Trophoblast cell (in vitro differentiated cells and primary cell): ENCODE results near the gene RCN1.

ENCODE experiments used
- DNase-seq, 2 donors: peaks; one replicate each; pipeline ENCODE4 v3.0.0-alpha.2; 2016
- H2AFZ ChIP-seq: 2 replicates; pipeline ENCODE4 v1.6.1; 2013; ENCODE audit warnings: low read length, moderate library complexity, mild to moderate bottlenecking; ENCODE audit not compliant: insufficient read depth, poor library complexity
- H2AK5ac ChIP-seq: 2 replicates; pipeline ENCODE4 v1.6.1; 2013; ENCODE audit warnings: mild to moderate bottlenecking, low read length
- H2BK120ac ChIP-seq: 2 replicates; pipeline ENCODE4 v1.6.1; 2013; ENCODE audit warnings: low read length, mild to moderate bottlenecking, moderate library complexity; ENCODE audit not compliant: insufficient read depth, poor library complexity
- H2BK12ac ChIP-seq: 2 replicates; pipeline ENCODE4 v1.6.1; 2013; ENCODE audit warnings: mild to moderate bottlenecking, low read length, moderate library complexity
- H2BK5ac ChIP-seq: 2 replicates; pipeline ENCODE4 v1.6.1; 2013; ENCODE audit warnings: low read length, low read depth, moderate library complexity, mild to moderate bottlenecking; ENCODE audit not compliant: poor library complexity
- H3K14ac ChIP-seq: 2 replicates; pipeline ENCODE4 v1.6.1; 2013; ENCODE audit warnings: mild to moderate bottlenecking, low read length
- H3K18ac ChIP-seq: 2 replicates; pipeline ENCODE4 v1.6.1; 2013; ENCODE audit warnings: mild to moderate bottlenecking, low read length
- H3K23ac ChIP-seq: 2 replicates; pipeline ENCODE4 v1.6.1; 2013; ENCODE audit warnings: low read length
- H3K27ac ChIP-seq: 2 replicates; pipeline ENCODE4 v1.5.1; 2013; ENCODE audit warnings: low read depth, mild to moderate bottlenecking, inconsistent platforms, low read length, moderate library complexity
- H3K27me3 ChIP-seq: 2 replicates; pipeline ENCODE4 v1.6.1; 2013; ENCODE audit warnings: inconsistent platforms, mild to moderate bottlenecking, low read length, moderate library complexity; ENCODE audit not compliant: insufficient read depth
- H3K36me3 ChIP-seq, 2 experiments: 1 replicate in 1 of 2; 2 replicates in 1 of 2; pipeline ENCODE4 v1.6.1; 2013; ENCODE audit warnings: low read length in 2 of 2, mild to moderate bottlenecking in 2 of 2, moderate library complexity in 1 of 2; ENCODE audit not compliant: insufficient read depth in 2 of 2, control insufficient read depth in 1 of 2
- H3K4ac ChIP-seq: 2 replicates; pipeline ENCODE4 v1.6.1; 2013; ENCODE audit warnings: low read depth, mild to moderate bottlenecking, low read length, moderate library complexity
- H3K4me1 ChIP-seq, 2 experiments: 1 replicate in 1 of 2; 2 replicates in 1 of 2; pipeline ENCODE4 v1.6.1; 2013; ENCODE audit warnings: low read length in 2 of 2, mild to moderate bottlenecking in 2 of 2, moderate library complexity in 1 of 2; ENCODE audit not compliant: insufficient read depth in 2 of 2, control insufficient read depth in 1 of 2
- H3K4me2 ChIP-seq: 2 replicates; pipeline ENCODE4 v1.6.1; 2013; ENCODE audit warnings: inconsistent platforms, mild to moderate bottlenecking, low read length, moderate library complexity
- H3K4me3 ChIP-seq: 2 replicates; pipeline ENCODE4 v1.5.1; 2013; ENCODE audit warnings: mild to moderate bottlenecking, low read depth, low read length, inconsistent platforms
- H3K79me1 ChIP-seq: one replicate; pipeline ENCODE4 v1.6.1; 2013; ENCODE audit warnings: low read length
- H3K79me2 ChIP-seq: 2 replicates; pipeline ENCODE4 v1.6.1; 2013; ENCODE audit warnings: low read length, mild to moderate bottlenecking; ENCODE audit not compliant: control insufficient read depth, insufficient read depth, poor library complexity
- H3K9ac ChIP-seq: 2 replicates; pipeline ENCODE4 v1.6.1; 2013; ENCODE audit warnings: mild to moderate bottlenecking, low read length
- H3K9me3 ChIP-seq: 2 replicates; pipeline ENCODE4 v1.6.1; 2013; ENCODE audit warnings: low read depth, mild to moderate bottlenecking, control low read depth, inconsistent platforms, low read length; ENCODE audit not compliant: insufficient read depth
- H4K12ac ChIP-seq: 2 replicates; pipeline ENCODE4 v1.6.1; 2013; ENCODE audit warnings: low read depth, mild to moderate bottlenecking, low read length, moderate library complexity
- H4K8ac ChIP-seq: 2 replicates; pipeline ENCODE4 v1.6.1; 2013; ENCODE audit warnings: low read depth, mild to moderate bottlenecking, low read length, moderate library complexity
- H4K91ac ChIP-seq: one replicate; pipeline ENCODE4 v1.6.1; 2013; ENCODE audit warnings: low read depth, mild to moderate bottlenecking, low read length, moderate library complexity
- WGBS: extraction: QIAGEN DNeasy Blood & Tissue Kit; methylation state at CpG from one replicate; pipeline ENCODE4 v1.1.7; 2013; ENCODE audit warnings: missing lambda C conversion rate; ENCODE audit not compliant: insufficient read length, insufficient coverage; ENCODE audit errors: extremely low coverage; 5-methylcytosine and 5-hydroxymethylcytosine counted together

Gene RCN1

DNA sequence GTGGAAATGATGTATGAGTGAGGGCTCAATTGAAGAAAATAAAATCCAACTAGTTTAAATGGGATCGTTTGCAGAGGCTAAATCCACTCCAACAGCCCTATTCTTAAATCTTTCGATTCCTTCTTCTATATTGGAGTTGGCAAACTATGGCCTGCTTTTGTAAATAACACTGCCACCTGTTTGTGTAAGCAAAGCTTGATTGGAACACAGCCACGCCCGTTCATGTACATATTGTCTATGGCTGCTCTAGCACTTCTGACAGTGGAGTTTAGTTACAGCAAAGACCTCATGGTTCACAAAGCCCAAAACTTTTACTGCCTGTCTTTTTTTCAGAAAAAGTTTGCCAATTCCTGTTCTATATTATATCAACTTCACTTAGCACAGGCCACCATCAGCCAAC lies 40.6 kb upstream of the RCN1 start:
- Histone ChIP-seq H2BK120ac (no peak overlapping the region), H3K79me2 (no peaks in the 10 kb centered on the region), H3K4me3 (no peak overlapping the region), H3K36me3 (no peaks in the 10 kb centered on the region), H3K4me1 (no peaks in the 10 kb centered on the region), H3K14ac (no peak overlapping the region), H3K27me3 (no peaks in the 10 kb centered on the region), H2AK5ac (no peak overlapping the region), H3K9me3 (no peaks in the 10 kb centered on the region), H3K18ac (no peak overlapping the region), H2BK12ac (no peak overlapping the region), H3K4me2 (no peak overlapping the region), H3K9ac (no peak overlapping the region), H3K4ac (no peak overlapping the region), H3K79me1 (no peaks in the 10 kb centered on the region), H4K12ac (no peak overlapping the region), H3K27ac (no peak overlapping the region), H4K8ac (no peak overlapping the region), H3K23ac (no peak overlapping the region), H2BK5ac (no peak overlapping the region), H4K91ac (no peak overlapping the region), H2AFZ (no peak overlapping the region)
- no peak for DNase-seq
- no CpG with 5 or more reads among the region's 4 CpGs for WGBS

GRCh38 chr11:32052215-32052614 lies 38.7 kb upstream of the RCN1 start:
- H4K91ac ChIP-seq, result no peak overlapping the region
- H4K8ac ChIP-seq, result no peak overlapping the region
- H3K4me3 ChIP-seq, result no peak overlapping the region
- H4K12ac ChIP-seq, result no peak overlapping the region
- no peaks in the 10 kb centered on the region for H3K36me3 ChIP-seq
- H3K79me1 ChIP-seq, result no peaks in the 10 kb centered on the region
- H3K27me3 ChIP-seq, result no peaks in the 10 kb centered on the region
- no peak overlapping the region for H3K27ac ChIP-seq
- peak; percentile 53 to 85 for DNase-seq
- H3K4me2 ChIP-seq, result no peak overlapping the region
- H3K18ac ChIP-seq, result no peak overlapping the region
- no peak overlapping the region for H3K14ac ChIP-seq
- H2AK5ac ChIP-seq, result no peak overlapping the region
- no peaks in the 10 kb centered on the region for H3K79me2 ChIP-seq
- H3K9me3 ChIP-seq, result no peaks in the 10 kb centered on the region
- H2AFZ ChIP-seq, result no peak overlapping the region
- H3K4ac ChIP-seq, result no peak overlapping the region
- H2BK12ac ChIP-seq, result no peak overlapping the region
- no peak overlapping the region for H2BK120ac ChIP-seq
- H2BK5ac ChIP-seq, result no peak overlapping the region
- WGBS, result no CpG with 5 or more reads among the region's 6 CpGs
- no peak overlapping the region for H3K9ac ChIP-seq
- no peaks in the 10 kb centered on the region for H3K4me1 ChIP-seq
- H3K23ac ChIP-seq, result no peak overlapping the region

GRCh38 chr11:32053151-32053888 lies 37.6 kb upstream of the RCN1 start:
- H4K12ac ChIP-seq, result no peak overlapping the region
- no peak overlapping the region for H2BK120ac ChIP-seq
- H3K9me3 ChIP-seq, result no peaks in the 10 kb centered on the region
- no peak overlapping the region for H3K23ac ChIP-seq
- no peaks in the 10 kb centered on the region for H3K79me1 ChIP-seq
- H4K8ac ChIP-seq, result no peak overlapping the region
- H3K27ac ChIP-seq, result no peak overlapping the region
- no peak overlapping the region for H3K9ac ChIP-seq
- H3K4me3 ChIP-seq, result no peak overlapping the region
- no peak overlapping the region for H3K4me2 ChIP-seq
- no peak overlapping the region for H2AK5ac ChIP-seq
- H2BK12ac ChIP-seq, result no peak overlapping the region
- no CpG with 5 or more reads among the region's 7 CpGs for WGBS
- DNase-seq, result no peak
- no peak overlapping the region for H2BK5ac ChIP-seq
- no peak overlapping the region for H3K18ac ChIP-seq
- no peak overlapping the region for H3K4ac ChIP-seq
- H3K14ac ChIP-seq, result no peak overlapping the region
- H3K36me3 ChIP-seq, result no peaks in the 10 kb centered on the region
- no peaks in the 10 kb centered on the region for H3K4me1 ChIP-seq
- no peak overlapping the region for H2AFZ ChIP-seq
- no peaks in the 10 kb centered on the region for H3K27me3 ChIP-seq
- no peaks in the 10 kb centered on the region for H3K79me2 ChIP-seq
- no peak overlapping the region for H4K91ac ChIP-seq

DNA sequence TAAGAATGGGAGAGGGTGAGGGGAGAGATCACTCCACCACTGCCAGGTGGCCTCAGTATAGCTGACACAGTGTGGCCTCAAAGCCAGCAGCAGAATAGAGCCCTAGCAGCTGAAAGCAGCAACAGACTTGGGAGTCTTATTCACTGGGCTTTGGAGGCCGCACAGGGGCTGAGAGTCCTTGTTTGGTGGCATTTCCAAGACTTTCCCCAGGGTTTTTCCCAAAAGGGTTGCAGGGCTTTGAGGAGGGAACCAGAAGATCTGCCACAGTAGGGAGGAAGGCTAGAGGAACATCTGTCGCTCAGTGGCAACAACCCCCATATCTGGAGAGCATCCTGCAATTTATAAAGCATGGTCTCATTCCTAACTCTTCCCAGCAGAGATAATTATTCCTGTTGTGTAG lies 35.0 kb upstream of the RCN1 start:
- no peak overlapping the region for H3K18ac ChIP-seq
- H2AFZ ChIP-seq, result no peak overlapping the region
- no CpG with 5 or more reads among the region's 2 CpGs for WGBS
- H3K79me1 ChIP-seq, result no peaks in the 10 kb centered on the region
- H4K12ac ChIP-seq, result no peak overlapping the region
- H2AK5ac ChIP-seq, result no peak overlapping the region
- H2BK12ac ChIP-seq, result no peak overlapping the region
- no peak overlapping the region for H3K23ac ChIP-seq
- no peak overlapping the region for H4K91ac ChIP-seq
- no peaks in the 10 kb centered on the region for H3K36me3 ChIP-seq
- no peak overlapping the region for H4K8ac ChIP-seq
- H3K27me3 ChIP-seq, result no peaks in the 10 kb centered on the region
- no peak overlapping the region for H3K4ac ChIP-seq
- no peak overlapping the region for H2BK5ac ChIP-seq
- no peak overlapping the region for H3K4me2 ChIP-seq
- no peak for DNase-seq
- no peaks in the 10 kb centered on the region for H3K79me2 ChIP-seq
- H2BK120ac ChIP-seq, result no peak overlapping the region
- no peaks in the 10 kb centered on the region for H3K9me3 ChIP-seq
- H3K4me3 ChIP-seq, result no peak overlapping the region
- no peak overlapping the region for H3K9ac ChIP-seq
- H3K4me1 ChIP-seq, result no peaks in the 10 kb centered on the region
- no peak overlapping the region for H3K14ac ChIP-seq
- H3K27ac ChIP-seq, result no peak overlapping the region
